Choroid plexus epithelial cell (primary cell): ENCODE measurements around the gene SPDYE2.
A peak's percentile ranks its signal among the peaks of the same experiment; 100 is the strongest.
"Not testable (repeated sequence)": the region's sequence is repeated elsewhere in the genome, so short reads cannot be mapped to it uniquely, and the experiment has no call there.

Experiments
- DNase-seq: peaks from one replicate; pipeline ENCODE4 v3.0.0-alpha.2; 2010; ENCODE audit warnings: low read depth
- H3K4me3 ChIP-seq: 2 replicates; pipeline ENCODE4 v1.5.1; 2011; ENCODE audit warnings: low read depth, mild to moderate bottlenecking, control low read depth, low read length, moderate library complexity
- TF ChIP-seq, protein P1 (sequence below): conservative IDR thresholded peaks from 2 replicates; pipeline ENCODE4 v1.5.1; 2011; ENCODE audit warnings: low read depth, mild to moderate bottlenecking, control low read depth, inconsistent platforms, low read length, moderate library complexity

Gene SPDYE2

DNA sequence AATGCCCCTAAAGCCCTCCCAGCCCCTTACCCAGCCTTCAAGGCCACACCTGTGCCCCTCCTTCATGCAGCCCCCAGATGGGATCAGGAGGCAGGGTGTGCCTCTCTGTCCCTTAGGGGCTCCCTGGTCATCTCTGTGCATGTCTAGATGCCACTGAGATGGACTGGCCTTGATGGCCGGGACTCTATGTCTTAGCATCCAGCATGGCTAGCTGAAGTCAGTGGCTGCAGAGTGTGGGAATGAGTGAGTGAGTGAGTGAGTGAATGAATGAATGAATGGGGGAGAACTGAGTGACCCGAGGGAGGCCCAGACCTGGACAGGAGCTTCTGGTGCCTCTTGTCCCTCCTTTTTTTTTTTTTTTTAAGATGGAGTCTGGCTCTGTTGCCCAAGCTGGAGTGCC, 18.9 kb upstream of the SPDYE2 start:
- not testable (repeated sequence) for H3K4me3 ChIP-seq, DNase-seq

DNA sequence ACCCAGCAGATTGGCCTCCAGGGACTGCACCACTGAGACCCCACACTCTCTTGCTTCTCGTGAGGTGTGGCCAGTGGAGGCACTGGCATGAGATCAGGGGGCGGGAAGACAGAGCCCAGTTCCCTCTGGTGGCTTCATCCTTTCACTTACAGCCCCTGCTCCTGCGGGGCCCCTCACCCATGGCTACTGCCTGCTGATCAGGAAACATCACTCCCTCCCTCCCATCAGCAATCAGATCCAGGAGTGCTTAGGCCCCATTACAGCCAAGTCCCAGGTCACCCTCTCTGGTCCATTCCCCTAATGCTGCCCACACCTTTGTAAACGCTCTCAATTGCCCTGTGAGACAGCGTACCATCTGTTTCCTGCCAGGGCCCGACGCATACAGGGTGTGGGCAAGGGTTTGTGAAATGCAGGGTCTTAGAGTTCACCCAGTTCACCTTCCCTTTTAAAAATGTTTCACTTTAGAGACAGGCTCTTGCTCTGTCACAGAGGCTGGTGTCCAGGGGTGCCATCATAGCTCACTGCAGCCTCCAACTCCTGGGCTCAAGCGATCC, 15.9 kb upstream of the SPDYE2 start:
- not testable (repeated sequence) for H3K4me3 ChIP-seq, DNase-seq

- H3K4me3 ChIP-seq, DNase-seq: not testable (repeated sequence)
These were observed 10.4 kb upstream of the SPDYE2 start for GRCh38 chr7:102540604-102541003.

- not testable (repeated sequence) for DNase-seq
These were observed 8.9 kb upstream of the SPDYE2 start for GRCh38 chr7:102542083-102542482.

DNA sequence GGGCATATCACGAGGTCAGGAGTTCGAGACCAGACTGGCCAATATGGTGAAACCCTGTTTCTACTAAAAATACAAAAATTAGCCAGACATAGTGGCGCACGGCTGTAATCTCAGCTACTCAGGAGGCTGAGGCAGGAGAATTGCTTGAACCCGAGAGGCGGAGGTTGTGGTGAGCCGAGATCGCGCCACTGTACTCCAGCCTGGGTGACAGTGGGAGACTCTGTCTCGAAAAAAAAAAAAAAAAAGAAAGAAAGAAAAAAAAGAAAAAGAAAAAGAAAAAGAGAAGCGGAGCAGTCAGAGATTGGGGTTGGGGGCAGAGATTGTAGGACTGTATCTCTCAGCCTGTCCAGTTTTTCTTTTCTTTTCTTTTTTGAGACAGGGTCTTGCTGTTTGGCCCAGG, 8.3 kb upstream of the SPDYE2 start:
- H3K4me3 ChIP-seq, DNase-seq: not testable (repeated sequence)

More at GRCh38 chr7:102542083-102542482, 8.9 kb upstream of the SPDYE2 start:
- H3K4me3 ChIP-seq: not testable (repeated sequence)

GRCh38 chr7:102543596-102543995, 7.4 kb upstream of the SPDYE2 start, which contains the start of gene UPK3BL2:
TSS of gene UPK3BL2 (minus strand) at chr7:102543696. CDS start at chr7:102543636, 60 bp downstream.
- H3K4me3 ChIP-seq, DNase-seq: not testable (repeated sequence)

DNA sequence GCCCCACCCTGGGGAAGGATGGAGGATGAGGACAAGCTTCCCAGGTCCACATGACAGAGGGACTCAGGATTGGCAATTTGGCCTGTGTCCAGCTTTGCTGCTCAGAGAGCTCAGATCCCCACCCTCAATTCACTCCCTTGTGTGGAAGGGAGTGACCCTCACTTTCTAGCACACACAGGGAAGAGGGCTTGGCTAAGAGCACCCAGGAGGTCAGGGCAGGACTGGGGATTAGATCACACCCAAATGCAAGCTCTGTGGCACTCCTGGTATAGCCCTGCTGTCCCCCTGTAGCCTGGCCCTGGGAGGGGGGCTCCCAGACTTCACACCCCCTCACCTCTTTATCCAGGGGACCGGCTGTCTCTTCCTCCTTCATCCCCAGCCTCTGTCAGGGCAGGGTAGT, 6.7 kb upstream of the SPDYE2 start:
- not testable (repeated sequence) for H3K4me3 ChIP-seq, DNase-seq

DNA sequence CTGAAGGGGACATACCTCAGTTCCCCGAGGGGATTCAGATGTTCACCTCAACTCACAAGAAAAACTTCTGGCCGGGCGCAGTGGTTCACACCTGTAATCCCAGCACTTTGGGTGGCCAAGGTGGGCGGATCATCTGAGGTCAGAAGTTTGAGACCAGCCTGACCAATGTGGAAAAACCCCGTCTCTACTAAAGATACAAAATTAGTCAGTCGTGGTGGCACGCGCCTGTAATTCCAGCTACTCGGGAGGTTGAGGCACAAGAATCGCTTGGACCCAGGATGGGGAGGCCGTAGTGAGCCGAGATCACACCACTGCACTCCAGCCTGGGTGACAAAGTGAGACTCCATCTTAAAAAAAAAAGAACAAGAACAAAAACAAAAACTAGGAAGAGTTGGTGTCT, 5.7 kb upstream of the SPDYE2 start:
- not testable (repeated sequence) for H3K4me3 ChIP-seq, DNase-seq

DNA sequence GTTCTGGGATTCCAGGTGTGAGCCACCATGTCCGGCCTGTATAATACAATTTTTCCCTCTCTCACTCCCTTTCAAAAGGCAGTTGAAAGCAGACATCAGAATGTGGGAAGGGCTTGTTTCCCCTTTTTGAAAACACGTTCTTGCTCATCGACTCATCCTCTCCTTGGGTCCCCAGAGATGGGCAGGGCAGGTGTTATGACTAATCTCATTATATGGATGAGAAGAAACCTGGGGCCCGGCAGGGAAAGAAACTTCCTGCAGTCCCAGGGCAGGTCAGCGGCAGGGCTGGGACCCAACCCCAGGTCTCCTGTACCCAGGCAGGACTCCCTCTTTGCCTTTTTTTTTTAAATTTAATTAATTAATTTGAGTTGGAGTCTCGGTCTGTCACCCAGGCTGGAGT, 4.7 kb upstream of the SPDYE2 start:
- not testable (repeated sequence) for H3K4me3 ChIP-seq, DNase-seq

GRCh38 chr7:102568620-102569019, 17.6 kb downstream of the SPDYE2 start:
- H3K4me3 ChIP-seq, DNase-seq: not testable (repeated sequence)

- peak; percentile 89 for DNase-seq
- peak within 1 kb of the TSS; percentile 59 for H3K4me3 ChIP-seq
- TF ChIP-seq, protein P1, sequence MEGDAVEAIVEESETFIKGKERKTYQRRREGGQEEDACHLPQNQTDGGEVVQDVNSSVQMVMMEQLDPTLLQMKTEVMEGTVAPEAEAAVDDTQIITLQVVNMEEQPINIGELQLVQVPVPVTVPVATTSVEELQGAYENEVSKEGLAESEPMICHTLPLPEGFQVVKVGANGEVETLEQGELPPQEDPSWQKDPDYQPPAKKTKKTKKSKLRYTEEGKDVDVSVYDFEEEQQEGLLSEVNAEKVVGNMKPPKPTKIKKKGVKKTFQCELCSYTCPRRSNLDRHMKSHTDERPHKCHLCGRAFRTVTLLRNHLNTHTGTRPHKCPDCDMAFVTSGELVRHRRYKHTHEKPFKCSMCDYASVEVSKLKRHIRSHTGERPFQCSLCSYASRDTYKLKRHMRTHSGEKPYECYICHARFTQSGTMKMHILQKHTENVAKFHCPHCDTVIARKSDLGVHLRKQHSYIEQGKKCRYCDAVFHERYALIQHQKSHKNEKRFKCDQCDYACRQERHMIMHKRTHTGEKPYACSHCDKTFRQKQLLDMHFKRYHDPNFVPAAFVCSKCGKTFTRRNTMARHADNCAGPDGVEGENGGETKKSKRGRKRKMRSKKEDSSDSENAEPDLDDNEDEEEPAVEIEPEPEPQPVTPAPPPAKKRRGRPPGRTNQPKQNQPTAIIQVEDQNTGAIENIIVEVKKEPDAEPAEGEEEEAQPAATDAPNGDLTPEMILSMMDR: peak; percentile 30
These were observed 21.5 kb downstream of the SPDYE2 start, which contains the start of gene POLR2J3 for GRCh38 chr7:102572261-102573239. TSS of gene POLR2J3 (minus strand) at chr7:102572583. CDS start at chr7:102572521, 62 bp downstream.

GRCh38 chr7:102574607-102575006, 23.6 kb downstream of the SPDYE2 start:
- not testable (repeated sequence) for DNase-seq, H3K4me3 ChIP-seq

GRCh38 chr7:102576363-102576762, 25.3 kb downstream of the SPDYE2 start:
- H3K4me3 ChIP-seq: not testable (repeated sequence)

GRCh38 chr7:102577315-102578240, 26.6 kb downstream of the SPDYE2 start:
- not testable (repeated sequence) for DNase-seq

More at GRCh38 chr7:102576363-102576762, 25.3 kb downstream of the SPDYE2 start:
- DNase-seq: not testable (repeated sequence)

GRCh38 chr7:102578486-102578885, 27.5 kb downstream of the SPDYE2 start:
- DNase-seq, H3K4me3 ChIP-seq: not testable (repeated sequence)

More at GRCh38 chr7:102577315-102578240, 26.6 kb downstream of the SPDYE2 start:
- H3K4me3 ChIP-seq: not testable (repeated sequence)

GRCh38 chr7:102581722-102582121, 30.7 kb downstream of the SPDYE2 start:
- not testable (repeated sequence) for DNase-seq, H3K4me3 ChIP-seq

- not testable (repeated sequence) for H3K4me3 ChIP-seq, DNase-seq
These were observed 32.5 kb downstream of the SPDYE2 start for GRCh38 chr7:102583495-102583894.
